Measurements from ENCODE around the gene BCCIP.

- TF ChIP-seq ZNF274 (IDR thresholded peaks at IDR 0.05; ENCODE audit: borderline replicate concordance, extremely low read depth, low read length) (no peak), CTCF (IDR thresholded peaks at IDR 0.05; ENCODE audit: control extremely low read depth in 1 of 3, insufficient read depth in 1 of 3, low read depth in 1 of 3, low read length in 3 of 3) (no peak), ATF3 (IDR thresholded peaks at IDR 0.05; ENCODE audit: insufficient read depth, low read depth, low read length) (no peak), POLR2A (IDR thresholded peaks at IDR 0.05; ENCODE audit: control extremely low read depth in 1 of 2, low read depth in 2 of 2, low read length in 2 of 2) (no peak)
Measured at GRCh38 chr10:125857185-125857760, 33.9 kb downstream of the BCCIP start.

Measured in H1 (cell line).